ENCODE results near the gene MPP1.

DNA sequence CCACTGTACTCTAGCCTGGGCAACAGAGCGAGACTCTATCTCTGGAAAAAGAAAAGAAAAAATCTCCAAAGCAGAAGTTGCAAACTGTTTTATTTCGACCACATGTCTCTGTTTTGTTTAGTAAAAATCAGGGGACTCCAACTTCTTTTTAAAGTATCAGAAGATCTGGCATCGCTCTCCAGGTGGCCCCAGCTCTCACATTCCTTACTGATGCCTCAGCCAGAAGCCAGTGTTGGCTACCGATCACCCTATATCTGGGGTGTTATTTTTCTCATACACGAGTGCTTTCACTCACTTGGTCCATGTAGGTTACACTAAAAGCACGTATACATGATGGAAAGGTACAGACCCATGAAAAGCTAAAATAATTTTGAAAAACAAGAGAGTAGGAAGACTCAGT lies 8.3 kb downstream of the MPP1 start:
- TF ChIP-seq POLR2A (IDR thresholded peaks at IDR 0.05) (no peak), EP300 (IDR thresholded peaks at IDR 0.05) (no peak)
- TF ChIP-seq, protein P1, sequence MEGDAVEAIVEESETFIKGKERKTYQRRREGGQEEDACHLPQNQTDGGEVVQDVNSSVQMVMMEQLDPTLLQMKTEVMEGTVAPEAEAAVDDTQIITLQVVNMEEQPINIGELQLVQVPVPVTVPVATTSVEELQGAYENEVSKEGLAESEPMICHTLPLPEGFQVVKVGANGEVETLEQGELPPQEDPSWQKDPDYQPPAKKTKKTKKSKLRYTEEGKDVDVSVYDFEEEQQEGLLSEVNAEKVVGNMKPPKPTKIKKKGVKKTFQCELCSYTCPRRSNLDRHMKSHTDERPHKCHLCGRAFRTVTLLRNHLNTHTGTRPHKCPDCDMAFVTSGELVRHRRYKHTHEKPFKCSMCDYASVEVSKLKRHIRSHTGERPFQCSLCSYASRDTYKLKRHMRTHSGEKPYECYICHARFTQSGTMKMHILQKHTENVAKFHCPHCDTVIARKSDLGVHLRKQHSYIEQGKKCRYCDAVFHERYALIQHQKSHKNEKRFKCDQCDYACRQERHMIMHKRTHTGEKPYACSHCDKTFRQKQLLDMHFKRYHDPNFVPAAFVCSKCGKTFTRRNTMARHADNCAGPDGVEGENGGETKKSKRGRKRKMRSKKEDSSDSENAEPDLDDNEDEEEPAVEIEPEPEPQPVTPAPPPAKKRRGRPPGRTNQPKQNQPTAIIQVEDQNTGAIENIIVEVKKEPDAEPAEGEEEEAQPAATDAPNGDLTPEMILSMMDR (IDR thresholded peaks at IDR 0.05), result no peak
